Ramos (cell line): ENCODE results near the gene FREM1.

ENCODE experiments used
- in situ Hi-C: fragments of 300-500 bp; cut with MboI; formaldehyde crosslinking; loops from one replicate; pipeline ENCODE4 v1.14.3; 2022; ENCODE audit warnings: low sequenced_read_pairs; ENCODE audit not compliant: unreplicated experiment

FREM1 gene

GRCh38 chr9:14824481-14824880 lies 85.7 kb downstream of the FREM1 start:
- in situ Hi-C loops, result no loop called here

GRCh38 chr9:14823800-14824199 lies 86.4 kb downstream of the FREM1 start:
- in situ Hi-C loops, result no loop called here

- in situ Hi-C loops, result no loop called here
Measured at GRCh38 chr9:14822666-14823065, 87.6 kb downstream of the FREM1 start.

GRCh38 chr9:14819183-14819582 lies 91.0 kb downstream of the FREM1 start:
- in situ Hi-C loops, result no loop called here

GRCh38 chr9:14814249-14814628 lies 96.0 kb downstream of the FREM1 start:
- in situ Hi-C loops, result no loop called here

- in situ Hi-C loops, result no loop called here
Measured at GRCh38 chr9:14813336-14814248, 96.6 kb downstream of the FREM1 start.

- in situ Hi-C loops, result no loop called here
Measured at GRCh38 chr9:14812806-14813205, 97.4 kb downstream of the FREM1 start.

GRCh38 chr9:14811844-14812243 lies 98.4 kb downstream of the FREM1 start:
- in situ Hi-C loops, result no loop called here

GRCh38 chr9:14806941-14807520 lies 103.2 kb downstream of the FREM1 start:
- in situ Hi-C loops, result no loop called here

- in situ Hi-C loops, result no loop called here
Measured at GRCh38 chr9:14799030-14799429, 111.2 kb downstream of the FREM1 start.

GRCh38 chr9:14797435-14797834 lies 112.8 kb downstream of the FREM1 start:
- in situ Hi-C loops, result no loop called here

GRCh38 chr9:14793389-14793788 lies 116.8 kb downstream of the FREM1 start:
- in situ Hi-C loops, result no loop called here

GRCh38 chr9:14790628-14791027 lies 119.6 kb downstream of the FREM1 start:
- in situ Hi-C loops, result no loop called here

- in situ Hi-C loops, result no loop called here
Measured at GRCh38 chr9:14788846-14789245, 121.4 kb downstream of the FREM1 start.

GRCh38 chr9:14783358-14783757 lies 126.9 kb downstream of the FREM1 start:
- in situ Hi-C loops, result no loop called here

GRCh38 chr9:14782286-14783051 lies 127.8 kb downstream of the FREM1 start:
- in situ Hi-C loops, result no loop called here

- in situ Hi-C loops, result no loop called here
Measured at GRCh38 chr9:14780693-14781092, 129.5 kb downstream of the FREM1 start.

GRCh38 chr9:14780251-14780650 lies 130.0 kb downstream of the FREM1 start:
- in situ Hi-C loops, result no loop called here

- in situ Hi-C loops, result loop anchor here (10.0 kb wide), 1 partner anchor 315 kb away; no protein-coding TSS in a partner anchor
Measured at GRCh38 chr9:14779566-14780022, 130.6 kb downstream of the FREM1 start.

- in situ Hi-C loops, result loop anchor here (10.0 kb wide), 1 partner anchor 314 kb away; no protein-coding TSS in a partner anchor
Measured at GRCh38 chr9:14778565-14778964, 131.7 kb downstream of the FREM1 start.

- in situ Hi-C loops, result loop anchor here (10.0 kb wide), 1 partner anchor 311 kb away; no protein-coding TSS in a partner anchor
Measured at GRCh38 chr9:14775917-14776316, 134.3 kb downstream of the FREM1 start.
